CD4-positive, alpha-beta T cell (primary cell): ENCODE measurements around the gene TNRC6B. TPM values are rescaled to one million over a fixed set of nuclear protein-coding genes. Genes with fewer than 3 reads are reported as not detected.
A peak's percentile ranks its signal among the peaks of the same experiment; 100 is the strongest.
"Not testable (repeated sequence)": the region's sequence is repeated elsewhere in the genome, so short reads cannot be mapped to it uniquely, and the experiment has no call there.

Source experiments
- ATAC-seq: fragments of 200-7000 bp; cut with Tn5 transposase; one replicate; pipeline ENCODE4 v1.10.0; 2022; ENCODE audit warnings: mild to moderate bottlenecking; ENCODE audit not compliant: poor library complexity
- CTCF ChIA-PET: fragments of 350-600 bp; sonication (Branson Sonifier 250); formaldehyde crosslinking; loops from one replicate; lab custom pipeline; 2021; ENCODE audit warnings: antibody characterized with exemption, inconsistent platforms; lab: Charles Lee
- POLR2A ChIA-PET: fragments of 350-600 bp; sonication (Branson Sonifier 250); formaldehyde crosslinking; loops from one replicate; lab custom pipeline; 2021; ENCODE audit warnings: antibody characterized with exemption, inconsistent platforms; lab: Charles Lee
- DNase-seq, 14 experiments: peaks; one replicate each; pipeline ENCODE4 v3.0.0-alpha.2; 2013 to 2020; ENCODE audit warnings: mixed read lengths in 2 of 14
- H3K27ac ChIP-seq, 2 donors: one replicate each; pipeline versions ENCODE4 v1.5.1 to v1.7.0; 2013; ENCODE audit warnings: low read length in 2 of 2, low read depth in 1 of 2, mild to moderate bottlenecking in 1 of 2
- H3K27me3 ChIP-seq, 2 experiments: 1 replicate in 1 of 2; 2 replicates in 1 of 2; pipeline versions ENCODE4 v1.6.1 to v1.7.0; 2013; ENCODE audit warnings: low read length in 2 of 2, control low read depth in 1 of 2, mild to moderate bottlenecking in 1 of 2, moderate library complexity in 1 of 2; ENCODE audit not compliant: insufficient read depth in 2 of 2, control insufficient read depth in 1 of 2
- H3K36me3 ChIP-seq: one replicate; pipeline ENCODE4 v1.6.1; 2013; ENCODE audit warnings: low read length, control low read depth; ENCODE audit not compliant: insufficient read depth
- H3K4me1 ChIP-seq: one replicate; pipeline ENCODE4 v1.6.1; 2013; ENCODE audit warnings: low read length, control low read depth; ENCODE audit not compliant: insufficient read depth
- H3K4me3 ChIP-seq: one replicate; pipeline ENCODE4 v1.5.1; 2013; ENCODE audit warnings: mild to moderate bottlenecking, low read length, moderate library complexity
- H3K9me3 ChIP-seq, 2 experiments: 1 replicate in 1 of 2; 2 replicates in 1 of 2; pipeline versions ENCODE4 v1.6.1 to v1.7.0; 2013; ENCODE audit warnings: low read length in 2 of 2, mild to moderate bottlenecking in 2 of 2, control low read depth in 1 of 2, moderate library complexity in 1 of 2; ENCODE audit not compliant: control insufficient read depth in 1 of 2, insufficient read depth in 1 of 2
- H3K27ac Mint-ChIP-seq: one replicate; pipeline ENCODE4 v1.8.0; 2020; ENCODE audit warnings: mixed read lengths
- H3K27me3 Mint-ChIP-seq: one replicate; pipeline ENCODE4 v1.8.0; 2021; ENCODE audit warnings: mixed read lengths
- H3K36me3 Mint-ChIP-seq: one replicate; pipeline ENCODE4 v1.8.0; 2021; ENCODE audit warnings: low read depth, mixed read lengths
- H3K4me1 Mint-ChIP-seq: one replicate; pipeline ENCODE4 v1.8.0; 2021; ENCODE audit warnings: low read depth, mixed read lengths
- H3K4me3 Mint-ChIP-seq: one replicate; pipeline ENCODE4 v1.8.0; 2020; ENCODE audit warnings: mild to moderate bottlenecking, mixed read lengths
- H3K9me3 Mint-ChIP-seq: one replicate; pipeline ENCODE4 v1.8.0; 2020; ENCODE audit warnings: mixed read lengths
- CTCF ChIP-seq: fragments of 200-600 bp; IDR thresholded peaks from one replicate; pipeline ENCODE4 v1.8.0; 2022; ENCODE audit warnings: antibody characterized with exemption, mild to moderate bottlenecking
- intact Hi-C, 2 experiments: fragments of 100-400 bp; cut with DNase I in 1 of 2; cut with micrococcal nuclease in 1 of 2; formaldehyde crosslinking; loops; one replicate each; pipeline versions ENCODE4 v1.15.1 to v1.9.0; 2023 to 2025; cut with DNase I, micrococcal nuclease
- total RNA-seq, 174 experiments: library from RNA in 2 of 174; stranded (reverse) in 2 of 174; gene quantifications; one replicate each; pipeline ENCODE4 v1.2.3 and lab custom pipeline; 2021 to 2026

TNRC6B gene
- total RNA-seq, 2 experiments from 2014 or later = 110 to 111 TPM

DNA sequence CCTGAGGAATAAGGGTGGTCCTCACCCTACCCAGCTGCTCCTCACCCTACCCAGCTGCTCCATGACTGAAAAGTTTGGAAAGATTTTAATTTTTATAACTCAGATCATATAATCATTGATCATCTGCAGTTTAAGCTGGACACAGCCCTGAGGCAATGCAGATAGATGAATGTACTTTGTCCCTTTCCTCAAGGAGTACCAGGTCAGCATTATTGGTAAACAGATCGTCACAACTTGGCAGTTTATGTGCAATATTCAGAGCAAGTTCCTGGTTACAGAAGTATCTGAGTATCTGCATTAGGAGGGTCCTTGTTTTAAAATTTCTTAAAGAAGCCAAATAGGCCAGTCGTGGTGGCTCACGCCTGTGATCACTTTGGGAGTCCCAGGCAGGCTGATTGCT is 3.6 kb downstream of the TNRC6B start:
- H3K27me3 Mint-ChIP-seq = no peaks in the 10 kb centered on the region
- Histone ChIP-seq H3K27ac (no peak overlapping the region), H3K4me1 (peaks cover 70% of the 10 kb centered on the region), H3K4me3 (no peak overlapping the region), H3K9me3 (no peaks in the 10 kb centered on the region), H3K27me3 (no peaks in the 10 kb centered on the region), H3K36me3 (peaks cover 6% of the 10 kb centered on the region)
- ATAC-seq (no peak), DNase-seq (no peak)
- CTCF ChIA-PET = interaction anchor here (3.9 kb wide), 1 partner anchor 44 kb away, joined by 10 read pairs; no protein-coding TSS in a partner anchor
- H3K4me3 Mint-ChIP-seq = no peak overlapping the region
- intact Hi-C loops = no loop called here
- POLR2A ChIA-PET = no interaction called here
- no peak for TF ChIP-seq CTCF
- H3K9me3 Mint-ChIP-seq = no peaks in the 10 kb centered on the region
- H3K36me3 Mint-ChIP-seq = peaks cover 37% of the 10 kb centered on the region
- H3K4me1 Mint-ChIP-seq = peaks cover 92% of the 10 kb centered on the region
- peak overlapping the region; percentile 90 for H3K27ac Mint-ChIP-seq

DNA sequence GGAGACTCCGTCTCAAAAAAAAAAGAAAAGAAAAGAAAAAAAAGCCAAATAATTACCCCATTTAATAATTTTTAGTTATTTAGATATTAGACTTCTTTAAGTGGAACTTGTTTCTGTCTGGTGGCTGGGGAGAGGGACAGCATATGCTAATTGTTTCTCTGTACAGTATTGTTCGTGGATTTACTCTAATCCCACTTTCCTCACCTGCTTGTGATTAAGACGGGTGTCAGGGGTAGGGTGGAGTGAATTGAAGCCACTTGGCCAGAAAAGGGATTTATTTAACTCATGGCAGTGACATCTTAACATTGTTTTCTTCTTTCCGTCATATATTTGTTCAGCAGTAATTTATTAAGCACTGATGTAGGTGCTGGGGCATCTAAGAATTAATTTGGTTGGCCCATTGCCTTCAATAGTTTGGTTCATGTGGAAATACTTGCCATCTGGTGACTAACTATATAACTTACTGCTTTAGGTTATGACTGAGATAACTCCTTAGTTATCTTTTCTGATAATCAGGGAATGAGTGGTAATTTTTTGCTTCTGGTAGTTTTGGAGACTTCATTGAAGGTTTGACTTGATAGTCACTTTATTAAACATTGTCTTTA is 4.6 kb downstream of the TNRC6B start:
- H3K4me1 ChIP-seq = peaks cover 62% of the 10 kb centered on the region
- ChIA-PET CTCF (no interaction called here), POLR2A (interaction anchor here (0.6 kb wide), 1 partner anchor 88 kb away, joined by 3 read pairs; no protein-coding TSS in a partner anchor)
- no peak overlapping the region for H3K4me3 ChIP-seq
- peaks cover 6% of the 10 kb centered on the region for H3K36me3 ChIP-seq
- ATAC-seq = no peak
- Mint-ChIP-seq H3K9me3 (no peaks in the 10 kb centered on the region), H3K4me3 (peak overlapping the region; percentile 75), H3K36me3 (peaks cover 37% of the 10 kb centered on the region), H3K27me3 (no peaks in the 10 kb centered on the region), H3K4me1 (peaks cover 86% of the 10 kb centered on the region), H3K27ac (peak overlapping the region; percentile 90)
- no peak for DNase-seq
- intact Hi-C loops = no loop called here
- TF ChIP-seq CTCF = no peak
- no peaks in the 10 kb centered on the region for H3K27me3 ChIP-seq
- H3K27ac ChIP-seq = peak overlapping the region in 1 of 2 donors; percentile 37
- no peaks in the 10 kb centered on the region for H3K9me3 ChIP-seq

DNA sequence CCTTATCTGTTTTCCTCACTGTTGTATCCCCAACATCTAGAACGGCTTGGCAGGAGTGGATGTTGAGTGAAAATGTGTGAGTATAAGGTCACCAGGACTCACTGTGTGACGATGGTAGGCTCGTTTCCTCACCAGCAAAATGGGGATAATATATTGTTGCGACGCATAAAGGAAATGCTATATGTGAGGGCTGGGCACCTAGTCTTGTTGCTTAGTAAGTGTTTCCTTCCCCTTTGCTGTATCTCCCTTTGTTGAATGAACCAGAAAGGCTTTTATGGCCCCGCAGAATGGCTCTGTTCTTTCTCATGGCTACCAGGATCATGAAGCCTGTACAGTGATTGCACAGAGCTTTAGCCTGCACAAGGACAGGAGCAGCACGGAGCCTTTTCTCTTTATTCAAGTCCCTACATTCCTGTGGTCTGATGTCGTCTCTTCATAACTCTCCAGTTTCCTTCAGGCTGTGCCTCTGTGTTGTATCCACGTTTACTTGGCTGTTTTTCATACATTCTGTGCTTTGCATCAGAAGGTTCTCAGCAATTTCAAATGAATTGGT is 5.4 kb downstream of the TNRC6B start:
- Histone ChIP-seq H3K9me3 (no peaks in the 10 kb centered on the region), H3K36me3 (peaks cover 6% of the 10 kb centered on the region), H3K4me3 (peak overlapping the region; percentile 15), H3K27ac (peak overlapping the region in 1 of 2 donors; percentile 37), H3K27me3 (no peaks in the 10 kb centered on the region), H3K4me1 (peaks cover 63% of the 10 kb centered on the region)
- H3K36me3 Mint-ChIP-seq = peaks cover 30% of the 10 kb centered on the region
- CTCF ChIA-PET = no interaction called here
- H3K27ac Mint-ChIP-seq = peak overlapping the region; percentile 90
- peak in 5 of 14 experiments; percentile 11 to 49 (median 47) for DNase-seq
- intact Hi-C loops = no loop called here
- ATAC-seq = peak; percentile 67
- peak overlapping the region; percentile 75 for H3K4me3 Mint-ChIP-seq
- H3K4me1 Mint-ChIP-seq = peaks cover 86% of the 10 kb centered on the region
- TF ChIP-seq CTCF = no peak
- no peaks in the 10 kb centered on the region for H3K9me3 Mint-ChIP-seq
- POLR2A ChIA-PET = interaction anchor here (1.1 kb wide), 1 partner anchor 139 kb away, joined by 5 read pairs; no protein-coding TSS in a partner anchor
- no peaks in the 10 kb centered on the region for H3K27me3 Mint-ChIP-seq

- H3K4me3 ChIP-seq, H3K9me3 ChIP-seq, intact Hi-C loops, CTCF ChIA-PET, H3K27ac ChIP-seq, H3K27me3 Mint-ChIP-seq, H3K36me3 ChIP-seq, DNase-seq, H3K27me3 ChIP-seq, H3K9me3 Mint-ChIP-seq, ATAC-seq: not testable (repeated sequence)
- H3K4me1 ChIP-seq = peaks cover 65% of the 10 kb centered on the region
- Mint-ChIP-seq H3K36me3 (peaks cover 31% of the 10 kb centered on the region), H3K27ac (peak overlapping the region; percentile 90), H3K4me1 (peaks cover 87% of the 10 kb centered on the region), H3K4me3 (peak overlapping the region; percentile 75)
- POLR2A ChIA-PET = interaction anchor here (1.1 kb wide), 1 partner anchor 139 kb away, joined by 5 read pairs; no protein-coding TSS in a partner anchor
Measured at GRCh38 chr22:40183603-40184002, 5.9 kb downstream of the TNRC6B start.
